Activated CD8-positive, alpha-beta T cell treated with anti-CD3 and anti-CD28 coated beads for 36 hours (primary cell): ENCODE measurements around the gene NDUFS6. TPM values are rescaled to one million over a fixed set of nuclear protein-coding genes. Genes with fewer than 3 reads are reported as not detected.

ENCODE experiments used
- ATAC-seq: fragments of 200-7000 bp; cut with Tn5 transposase; one replicate; pipeline ENCODE4 v1.10.0; 2021; ENCODE audit warnings: mild to moderate bottlenecking, moderate library complexity
- CTCF ChIA-PET: fragments of 350-600 bp; sonication (Branson Sonifier 250); formaldehyde crosslinking; loops from one replicate; lab custom pipeline; 2021; ENCODE audit warnings: antibody characterized with exemption; lab: Charles Lee
- POLR2A ChIA-PET: fragments of 350-600 bp; sonication (Branson Sonifier 250); formaldehyde crosslinking; loops from one replicate; lab custom pipeline; 2021; ENCODE audit warnings: antibody characterized with exemption; lab: Charles Lee
- DNase-seq: peaks from one replicate; pipeline ENCODE4 v3.0.0-alpha.2; 2020
- H3K27ac Mint-ChIP-seq: one replicate; pipeline ENCODE4 v1.8.0; 2021; ENCODE audit warnings: mild to moderate bottlenecking, mixed read lengths
- H3K27me3 Mint-ChIP-seq: one replicate; pipeline ENCODE4 v1.8.0; 2021; ENCODE audit warnings: mixed read lengths
- H3K36me3 Mint-ChIP-seq: one replicate; pipeline ENCODE4 v1.8.0; 2021; ENCODE audit warnings: low read depth, mixed read lengths
- H3K4me1 Mint-ChIP-seq: one replicate; pipeline ENCODE4 v1.8.0; 2021; ENCODE audit warnings: low read depth, mixed read lengths
- H3K4me3 Mint-ChIP-seq: one replicate; pipeline ENCODE4 v1.8.0; 2021; ENCODE audit warnings: mild to moderate bottlenecking, moderate library complexity, mixed read lengths
- H3K9me3 Mint-ChIP-seq: one replicate; pipeline ENCODE4 v1.8.0; 2021; ENCODE audit warnings: mixed read lengths
- intact Hi-C: fragments of 100-400 bp; cut with micrococcal nuclease; formaldehyde crosslinking; loops from one replicate; pipeline ENCODE4 v1.10.0; 2022
- total RNA-seq, 2 experiments: library from RNA; stranded (reverse); gene quantifications; one replicate each; pipeline ENCODE4 v1.2.3, GENCODE V29; 2021
- TF ChIP-seq, protein P1 (sequence below): fragments of 200-600 bp; IDR thresholded peaks from one replicate; pipeline ENCODE4 v1.8.0; 2022; ENCODE audit warnings: antibody characterized with exemption, mild to moderate bottlenecking

The NDUFS6 gene
- 10 to 100 TPM; 32.2 to 39.1 TPM for total RNA-seq

DNA sequence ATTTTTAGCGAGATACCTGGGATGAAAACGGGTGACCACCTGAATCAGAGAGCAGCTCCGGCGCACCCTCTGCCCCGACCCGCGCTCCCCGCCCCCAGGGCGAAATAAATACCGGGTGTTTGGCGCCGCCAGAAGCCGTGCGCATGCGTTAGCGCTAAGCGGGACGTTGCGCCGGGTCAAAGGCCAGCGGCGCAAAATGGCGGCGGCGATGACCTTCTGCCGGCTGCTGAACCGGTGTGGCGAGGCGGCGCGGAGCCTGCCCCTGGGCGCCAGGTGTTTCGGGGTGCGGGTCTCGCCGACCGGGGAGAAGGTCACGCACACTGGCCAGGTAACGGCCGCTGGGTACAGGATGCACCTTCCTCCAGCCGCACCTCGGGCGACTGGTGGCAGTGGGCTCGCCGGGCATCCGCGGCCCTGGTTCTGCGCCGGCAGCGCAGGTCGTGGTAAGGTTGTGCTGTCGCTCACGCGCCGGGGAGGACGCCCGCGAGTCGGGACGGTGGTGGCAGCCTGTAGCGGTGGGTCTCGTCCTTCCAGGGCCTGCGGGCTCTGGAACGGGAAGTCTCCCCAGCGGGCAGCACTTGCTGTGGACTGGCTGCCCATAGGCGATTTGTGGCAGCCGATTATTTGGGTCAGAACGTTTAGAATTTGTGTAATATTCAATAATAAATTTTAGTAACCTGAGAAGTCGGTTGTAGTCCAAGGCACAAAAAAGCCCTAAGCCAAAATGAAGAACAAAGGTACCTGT lies at the start of gene NDUFS6:
TSS of gene NDUFS6 (plus strand) at position 186 of the 745 bp plus-strand sequence. CDS start at position 197, 11 bp downstream.
- peak; percentile 86 for DNase-seq
- peak within 1 kb of the TSS; percentile 96 for H3K4me3 Mint-ChIP-seq
- H3K27me3 Mint-ChIP-seq, result no peaks in the 10 kb centered on the region
- intact Hi-C loops, result no loop called here
- H3K4me1 Mint-ChIP-seq, result peaks cover 48% of the 10 kb centered on the region
- TF ChIP-seq, protein P1, sequence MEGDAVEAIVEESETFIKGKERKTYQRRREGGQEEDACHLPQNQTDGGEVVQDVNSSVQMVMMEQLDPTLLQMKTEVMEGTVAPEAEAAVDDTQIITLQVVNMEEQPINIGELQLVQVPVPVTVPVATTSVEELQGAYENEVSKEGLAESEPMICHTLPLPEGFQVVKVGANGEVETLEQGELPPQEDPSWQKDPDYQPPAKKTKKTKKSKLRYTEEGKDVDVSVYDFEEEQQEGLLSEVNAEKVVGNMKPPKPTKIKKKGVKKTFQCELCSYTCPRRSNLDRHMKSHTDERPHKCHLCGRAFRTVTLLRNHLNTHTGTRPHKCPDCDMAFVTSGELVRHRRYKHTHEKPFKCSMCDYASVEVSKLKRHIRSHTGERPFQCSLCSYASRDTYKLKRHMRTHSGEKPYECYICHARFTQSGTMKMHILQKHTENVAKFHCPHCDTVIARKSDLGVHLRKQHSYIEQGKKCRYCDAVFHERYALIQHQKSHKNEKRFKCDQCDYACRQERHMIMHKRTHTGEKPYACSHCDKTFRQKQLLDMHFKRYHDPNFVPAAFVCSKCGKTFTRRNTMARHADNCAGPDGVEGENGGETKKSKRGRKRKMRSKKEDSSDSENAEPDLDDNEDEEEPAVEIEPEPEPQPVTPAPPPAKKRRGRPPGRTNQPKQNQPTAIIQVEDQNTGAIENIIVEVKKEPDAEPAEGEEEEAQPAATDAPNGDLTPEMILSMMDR, result no peak
- ChIA-PET POLR2A (interaction anchor here (0.9 to 2.6 kb wide), 3 partner anchors 8 to 167 kb away, joined by 3 to 11 read pairs (median 3); no protein-coding TSS in a partner anchor), CTCF (interaction anchor here (1.4 to 2.2 kb wide), 3 partner anchors 38 to 66 kb away, joined by 4 to 7 read pairs (median 5); no protein-coding TSS in a partner anchor)
- ATAC-seq, result peak; percentile 74
- peaks cover 65% of the 10 kb centered on the region for H3K36me3 Mint-ChIP-seq
- H3K9me3 Mint-ChIP-seq, result no peaks in the 10 kb centered on the region
- H3K27ac Mint-ChIP-seq, result peak within 1 kb of the TSS; percentile 98

DNA sequence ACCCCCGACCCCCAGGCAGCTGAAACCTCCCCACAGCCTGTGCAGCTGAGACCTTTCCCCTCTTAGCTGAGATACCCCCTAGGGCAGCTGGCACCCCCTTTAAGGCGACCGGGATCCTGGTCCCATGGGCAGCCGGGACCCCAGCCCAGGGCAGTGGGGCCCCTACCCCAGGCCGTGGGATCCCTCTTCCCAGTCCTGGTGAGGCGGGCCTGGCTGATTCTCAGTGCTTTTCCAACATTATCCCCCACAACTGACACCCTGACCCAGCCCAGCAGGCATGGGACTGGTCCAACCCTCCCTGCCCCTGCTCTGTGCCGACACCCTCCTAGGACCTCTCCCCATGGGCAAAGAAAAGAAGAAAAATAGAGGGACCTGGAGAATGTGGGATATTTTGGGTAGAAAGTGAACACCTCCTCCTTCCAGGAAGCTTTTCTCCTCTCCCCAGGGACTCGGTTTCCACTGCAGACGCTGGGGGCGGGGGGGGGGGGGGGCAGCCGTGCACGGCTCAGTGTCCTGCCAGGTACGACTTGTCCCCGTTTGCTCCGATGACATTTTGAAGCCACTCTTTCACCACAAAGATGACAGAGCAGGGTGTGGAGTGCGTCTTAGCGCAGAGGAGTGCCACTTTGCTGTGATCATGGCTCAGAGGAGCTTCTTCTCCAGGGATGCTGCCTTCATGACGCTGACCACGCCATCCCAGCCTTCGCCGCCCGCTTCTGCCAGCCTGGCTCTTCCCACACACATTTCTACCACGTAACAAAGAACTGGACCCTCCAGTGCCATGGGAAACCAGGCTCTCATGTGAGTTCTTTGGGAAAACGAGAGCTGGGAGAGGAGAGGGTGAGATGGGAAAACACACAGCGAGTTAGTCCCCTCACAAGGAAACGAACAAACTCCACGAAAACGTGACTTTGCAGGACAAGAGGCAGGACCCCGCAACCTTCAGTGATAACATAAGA lies 49.1 kb upstream of the NDUFS6 start:
- POLR2A ChIA-PET, result interaction anchor here (1.4 kb wide), 1 partner anchor 19 kb away, joined by 4 read pairs; no protein-coding TSS in a partner anchor
- ATAC-seq, result no peak

DNA sequence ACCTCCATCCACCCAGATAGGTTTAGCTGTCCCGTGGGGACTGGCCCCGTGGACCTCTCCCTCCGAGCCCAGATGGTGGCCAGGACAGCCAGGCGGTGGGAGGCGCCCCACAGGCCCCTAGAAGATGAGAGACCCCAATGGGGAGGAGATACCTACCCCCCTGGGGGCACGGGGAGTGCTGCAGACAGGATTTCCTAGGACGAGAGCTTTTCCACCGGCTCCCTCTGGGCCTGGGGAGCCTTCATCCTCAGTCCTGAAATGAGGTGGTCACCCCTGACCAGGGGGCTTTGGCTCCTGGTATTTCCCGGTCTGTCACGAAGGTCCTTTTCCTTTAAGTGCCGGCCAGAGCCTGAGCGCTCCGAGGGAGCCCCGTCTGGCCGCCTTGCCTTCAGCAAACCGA lies 48.3 kb upstream of the NDUFS6 start:
- POLR2A ChIA-PET, result interaction anchor here (1.4 kb wide), 1 partner anchor 18 kb away, joined by 4 read pairs; no protein-coding TSS in a partner anchor
- Mint-ChIP-seq H3K4me3 (no peak overlapping the region), H3K4me1 (no peaks in the 10 kb centered on the region), H3K36me3 (no peaks in the 10 kb centered on the region), H3K27me3 (no peaks in the 10 kb centered on the region), H3K27ac (no peak overlapping the region), H3K9me3 (no peaks in the 10 kb centered on the region)
- TF ChIP-seq, protein P1, result no peak
- DNase-seq (no peak), ATAC-seq (no peak)
- CTCF ChIA-PET, result no interaction called here
- intact Hi-C loops, result no loop called here

More for the DNA sequence above, 49.1 kb upstream of the NDUFS6 start:
- H3K27me3 Mint-ChIP-seq, result no peaks in the 10 kb centered on the region
- H3K4me1 Mint-ChIP-seq, result no peaks in the 10 kb centered on the region
- no peak overlapping the region for H3K27ac Mint-ChIP-seq
- TF ChIP-seq, protein P1, result no peak
- intact Hi-C loops, result no loop called here
- no peak for DNase-seq
- H3K4me3 Mint-ChIP-seq, result no peak overlapping the region
- H3K9me3 Mint-ChIP-seq, result no peaks in the 10 kb centered on the region
- H3K36me3 Mint-ChIP-seq, result no peaks in the 10 kb centered on the region
- CTCF ChIA-PET, result interaction anchor here (1.9 kb wide), 1 partner anchor 14 kb away, joined by 7 read pairs; no protein-coding TSS in a partner anchor

DNA sequence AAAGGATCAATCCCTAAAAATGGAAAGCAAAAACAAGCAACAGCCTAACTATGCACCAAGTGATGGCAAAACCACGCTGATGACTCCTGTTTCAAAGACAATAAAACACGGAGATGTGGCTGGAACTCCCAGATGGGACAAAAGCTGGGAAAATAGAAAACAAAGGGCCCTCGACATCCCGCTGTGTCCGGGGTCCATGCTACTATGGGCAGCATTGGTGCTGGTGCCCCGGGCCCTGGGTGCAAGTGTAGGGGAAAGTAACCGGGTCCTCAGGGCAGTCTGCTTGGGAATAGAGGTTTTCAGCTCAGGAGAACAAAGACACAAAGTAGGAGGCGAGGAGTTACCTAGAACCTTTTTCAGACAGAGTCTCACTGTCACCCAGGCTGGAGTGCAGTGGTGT lies 47.7 kb upstream of the NDUFS6 start:
- no peaks in the 10 kb centered on the region for H3K36me3 Mint-ChIP-seq
- H3K27me3 Mint-ChIP-seq, result no peaks in the 10 kb centered on the region
- POLR2A ChIA-PET, result interaction anchor here (1.4 kb wide), 1 partner anchor 18 kb away, joined by 4 read pairs; no protein-coding TSS in a partner anchor
- CTCF ChIA-PET, result no interaction called here
- intact Hi-C loops, result no loop called here
- no peak overlapping the region for H3K4me3 Mint-ChIP-seq
- TF ChIP-seq, protein P1, result no peak
- H3K9me3 Mint-ChIP-seq, result peaks cover 3% of the 10 kb centered on the region
- ATAC-seq, result no peak
- DNase-seq, result no peak
- H3K4me1 Mint-ChIP-seq, result no peaks in the 10 kb centered on the region
- H3K27ac Mint-ChIP-seq, result no peak overlapping the region
